ENCODE results near the gene KLHL14. TPM values are rescaled to one million over a fixed set of nuclear protein-coding genes. Genes with fewer than 3 reads are reported as not detected.

Gene KLHL14
- total and polyA plus RNA-seq, 2 donors: 0.24 to 0.64 TPM

GRCh38 chr18:32771871-32772580 is 797 bp downstream of the KLHL14 start:
- H3K4me1 ChIP-seq (ENCODE audit: control insufficient read depth in 2 of 2, insufficient read depth in 2 of 2, low read length in 2 of 2): peaks cover 0 to 2% of the 10 kb centered on the region in 2 donors
- no peak for DNase-seq (ENCODE audit: low read depth in 6 of 9, low spot score in 9 of 9)
- H3K9me3 ChIP-seq (ENCODE audit: control insufficient read depth in 2 of 2, insufficient read depth in 1 of 2, low read length in 1 of 2): no peaks in the 10 kb centered on the region
- H3K27ac ChIP-seq (ENCODE audit: low read depth in 1 of 2, low read length in 1 of 2): no peak overlapping the region
- no peak overlapping the region for H3K4me3 ChIP-seq (ENCODE audit: low read length in 2 of 2)
- no peaks in the 10 kb centered on the region for H3K36me3 ChIP-seq (ENCODE audit: control insufficient read depth in 2 of 2, insufficient read depth in 2 of 2, low read length in 1 of 2)
- H3K27me3 ChIP-seq (ENCODE audit: control insufficient read depth in 2 of 2, insufficient read depth in 1 of 2, low read length in 1 of 2): peaks cover 53 to 58% of the 10 kb centered on the region in 2 donors
- 3% methylated on average over 50 of the region's 50 CpGs for WGBS

- DNase-seq (ENCODE audit: low read depth in 6 of 9, low spot score in 9 of 9): no peak
- Histone ChIP-seq H3K4me3 (ENCODE audit: low read length in 2 of 2) (peak overlapping the region in 1 of 2 donors; percentile 22), H3K36me3 (ENCODE audit: control insufficient read depth in 2 of 2, insufficient read depth in 2 of 2, low read length in 1 of 2) (no peaks in the 10 kb centered on the region), H3K27me3 (ENCODE audit: control insufficient read depth in 2 of 2, insufficient read depth in 1 of 2, low read length in 1 of 2) (peaks cover 53 to 58% of the 10 kb centered on the region in 2 donors), H3K4me1 (ENCODE audit: control insufficient read depth in 2 of 2, insufficient read depth in 2 of 2, low read length in 2 of 2) (peaks cover 0 to 2% of the 10 kb centered on the region in 2 donors), H3K27ac (ENCODE audit: low read depth in 1 of 2, low read length in 1 of 2) (no peak overlapping the region), H3K9me3 (ENCODE audit: control insufficient read depth in 2 of 2, insufficient read depth in 1 of 2, low read length in 1 of 2) (no peaks in the 10 kb centered on the region)
- 2% methylated on average over 37 of the region's 37 CpGs for WGBS
Measured at GRCh38 chr18:32771169-32771751, 1.6 kb downstream of the KLHL14 start.

- H3K9me3 ChIP-seq (ENCODE audit: control insufficient read depth in 2 of 2, insufficient read depth in 1 of 2, low read length in 1 of 2): no peaks in the 10 kb centered on the region
- H3K4me3 ChIP-seq (ENCODE audit: low read length in 2 of 2): no peak overlapping the region
- no peak overlapping the region for H3K27ac ChIP-seq (ENCODE audit: low read depth in 1 of 2, low read length in 1 of 2)
- H3K27me3 ChIP-seq (ENCODE audit: control insufficient read depth in 2 of 2, insufficient read depth in 1 of 2, low read length in 1 of 2): peaks cover 53 to 58% of the 10 kb centered on the region in 2 donors
- peaks cover 0 to 2% of the 10 kb centered on the region in 2 donors for H3K4me1 ChIP-seq (ENCODE audit: control insufficient read depth in 2 of 2, insufficient read depth in 2 of 2, low read length in 2 of 2)
- 5% methylated on average over 34 of the region's 34 CpGs for WGBS
- DNase-seq (ENCODE audit: low read depth in 6 of 9, low spot score in 9 of 9): no peak
- no peaks in the 10 kb centered on the region for H3K36me3 ChIP-seq (ENCODE audit: control insufficient read depth in 2 of 2, insufficient read depth in 2 of 2, low read length in 1 of 2)
Measured at GRCh38 chr18:32770666-32771168, 2.1 kb downstream of the KLHL14 start.

- Histone ChIP-seq H3K36me3 (ENCODE audit: control insufficient read depth in 2 of 2, insufficient read depth in 2 of 2, low read length in 1 of 2) (no peaks in the 10 kb centered on the region), H3K27ac (ENCODE audit: low read depth in 1 of 2, low read length in 1 of 2) (no peak overlapping the region), H3K4me1 (ENCODE audit: control insufficient read depth in 2 of 2, insufficient read depth in 2 of 2, low read length in 2 of 2) (peaks cover 0 to 2% of the 10 kb centered on the region in 2 donors), H3K27me3 (ENCODE audit: control insufficient read depth in 2 of 2, insufficient read depth in 1 of 2, low read length in 1 of 2) (peaks cover 53 to 58% of the 10 kb centered on the region in 2 donors), H3K4me3 (ENCODE audit: low read length in 2 of 2) (no peak overlapping the region), H3K9me3 (ENCODE audit: control insufficient read depth in 2 of 2, insufficient read depth in 1 of 2, low read length in 1 of 2) (no peaks in the 10 kb centered on the region)
- WGBS: 3% methylated on average over 37 of the region's 37 CpGs
- no peak for DNase-seq (ENCODE audit: low read depth in 6 of 9, low spot score in 9 of 9)
Measured at GRCh38 chr18:32770054-32770665, 2.7 kb downstream of the KLHL14 start.

- peaks cover 0 to 2% of the 10 kb centered on the region in 2 donors for H3K4me1 ChIP-seq (ENCODE audit: control insufficient read depth in 2 of 2, insufficient read depth in 2 of 2, low read length in 2 of 2)
- 7% methylated on average over 31 of the region's 31 CpGs for WGBS
- peaks cover 53 to 58% of the 10 kb centered on the region in 2 donors for H3K27me3 ChIP-seq (ENCODE audit: control insufficient read depth in 2 of 2, insufficient read depth in 1 of 2, low read length in 1 of 2)
Measured at GRCh38 chr18:32769586-32770053, 3.2 kb downstream of the KLHL14 start.

GRCh38 chr18:32769071-32769585 is 3.7 kb downstream of the KLHL14 start:
- H3K4me3 ChIP-seq (ENCODE audit: low read length in 2 of 2): no peak overlapping the region
- H3K27me3 ChIP-seq (ENCODE audit: control insufficient read depth in 2 of 2, insufficient read depth in 1 of 2, low read length in 1 of 2): peaks cover 52 to 58% of the 10 kb centered on the region in 2 donors
- WGBS: 27% methylated on average over 8 of the region's 8 CpGs
- DNase-seq (ENCODE audit: low read depth in 6 of 9, low spot score in 9 of 9): no peak
- no peaks in the 10 kb centered on the region for H3K9me3 ChIP-seq (ENCODE audit: control insufficient read depth in 2 of 2, insufficient read depth in 1 of 2, low read length in 1 of 2)
- no peaks in the 10 kb centered on the region for H3K36me3 ChIP-seq (ENCODE audit: control insufficient read depth in 2 of 2, insufficient read depth in 2 of 2, low read length in 1 of 2)
- H3K4me1 ChIP-seq (ENCODE audit: control insufficient read depth in 2 of 2, insufficient read depth in 2 of 2, low read length in 2 of 2): peaks cover 0 to 2% of the 10 kb centered on the region in 2 donors
- H3K27ac ChIP-seq (ENCODE audit: low read depth in 1 of 2, low read length in 1 of 2): no peak overlapping the region

More at GRCh38 chr18:32769586-32770053, 3.2 kb downstream of the KLHL14 start:
- H3K36me3 ChIP-seq (ENCODE audit: control insufficient read depth in 2 of 2, insufficient read depth in 2 of 2, low read length in 1 of 2): no peaks in the 10 kb centered on the region
- H3K9me3 ChIP-seq (ENCODE audit: control insufficient read depth in 2 of 2, insufficient read depth in 1 of 2, low read length in 1 of 2): no peaks in the 10 kb centered on the region
- H3K27ac ChIP-seq (ENCODE audit: low read depth in 1 of 2, low read length in 1 of 2): no peak overlapping the region
- no peak overlapping the region for H3K4me3 ChIP-seq (ENCODE audit: low read length in 2 of 2)
- no peak for DNase-seq (ENCODE audit: low read depth in 6 of 9, low spot score in 9 of 9)

- H3K4me1 ChIP-seq (ENCODE audit: control insufficient read depth in 2 of 2, insufficient read depth in 2 of 2, low read length in 2 of 2): peaks cover 0 to 2% of the 10 kb centered on the region in 2 donors
Measured at GRCh38 chr18:32767400-32767799, 5.4 kb downstream of the KLHL14 start.

GRCh38 chr18:32764611-32765244 is 8.1 kb downstream of the KLHL14 start:
- Histone ChIP-seq H3K9me3 (ENCODE audit: control insufficient read depth in 2 of 2, insufficient read depth in 1 of 2, low read length in 1 of 2) (no peaks in the 10 kb centered on the region), H3K4me3 (ENCODE audit: low read length in 2 of 2) (no peak overlapping the region), H3K27ac (ENCODE audit: low read depth in 1 of 2, low read length in 1 of 2) (no peak overlapping the region), H3K27me3 (ENCODE audit: control insufficient read depth in 2 of 2, insufficient read depth in 1 of 2, low read length in 1 of 2) (peaks cover 11 to 19% of the 10 kb centered on the region in 2 donors), H3K4me1 (ENCODE audit: control insufficient read depth in 2 of 2, insufficient read depth in 2 of 2, low read length in 2 of 2) (no peaks in the 10 kb centered on the region), H3K36me3 (ENCODE audit: control insufficient read depth in 2 of 2, insufficient read depth in 2 of 2, low read length in 1 of 2) (no peaks in the 10 kb centered on the region)
- no peak for DNase-seq (ENCODE audit: low read depth in 6 of 9, low spot score in 9 of 9)
- WGBS: 97% methylated on average over 3 of the region's 3 CpGs

More at GRCh38 chr18:32767400-32767799, 5.4 kb downstream of the KLHL14 start:
- H3K4me3 ChIP-seq (ENCODE audit: low read length in 2 of 2): no peak overlapping the region
- no peak overlapping the region for H3K27ac ChIP-seq (ENCODE audit: low read depth in 1 of 2, low read length in 1 of 2)
- H3K27me3 ChIP-seq (ENCODE audit: control insufficient read depth in 2 of 2, insufficient read depth in 1 of 2, low read length in 1 of 2): peaks cover 38 to 45% of the 10 kb centered on the region in 2 donors
- H3K9me3 ChIP-seq (ENCODE audit: control insufficient read depth in 2 of 2, insufficient read depth in 1 of 2, low read length in 1 of 2): no peaks in the 10 kb centered on the region
- WGBS: 93% methylated on average over 3 of the region's 3 CpGs
- no peaks in the 10 kb centered on the region for H3K36me3 ChIP-seq (ENCODE audit: control insufficient read depth in 2 of 2, insufficient read depth in 2 of 2, low read length in 1 of 2)
- DNase-seq (ENCODE audit: low read depth in 6 of 9, low spot score in 9 of 9): no peak
